Inflammatory macrophage treated with lipopolysaccharide for 4 hours (primary cell): ENCODE results near the gene MEA1.
"Not testable (repeated sequence)": the region's sequence is repeated elsewhere in the genome, so short reads cannot be mapped to it uniquely, and the experiment has no call there.

Experiments
- DNase-seq: peaks from one replicate; pipeline ENCODE4 v3.0.0-alpha.2; 2020

Gene MEA1

DNA sequence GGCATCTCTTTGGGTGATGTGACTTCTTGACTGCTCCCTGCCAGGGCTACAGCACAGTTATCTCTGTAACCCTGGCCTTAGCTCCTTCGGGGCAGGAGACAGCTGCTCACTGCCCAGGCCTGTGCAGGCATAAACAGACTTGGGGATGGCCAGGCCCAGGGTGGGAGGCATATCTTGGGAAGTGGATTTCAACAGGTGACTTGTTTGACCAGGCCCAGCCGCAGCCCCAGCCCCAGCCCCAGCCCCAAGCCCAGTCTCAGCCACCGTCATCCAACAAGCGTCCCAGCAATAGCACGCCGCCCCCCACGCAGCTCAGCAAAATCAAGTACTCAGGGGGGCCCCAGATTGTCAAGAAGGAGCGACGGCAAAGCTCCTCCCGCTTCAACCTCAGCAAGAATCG is 7.5 kb downstream of the MEA1 start:
- DNase-seq = no peak

DNA sequence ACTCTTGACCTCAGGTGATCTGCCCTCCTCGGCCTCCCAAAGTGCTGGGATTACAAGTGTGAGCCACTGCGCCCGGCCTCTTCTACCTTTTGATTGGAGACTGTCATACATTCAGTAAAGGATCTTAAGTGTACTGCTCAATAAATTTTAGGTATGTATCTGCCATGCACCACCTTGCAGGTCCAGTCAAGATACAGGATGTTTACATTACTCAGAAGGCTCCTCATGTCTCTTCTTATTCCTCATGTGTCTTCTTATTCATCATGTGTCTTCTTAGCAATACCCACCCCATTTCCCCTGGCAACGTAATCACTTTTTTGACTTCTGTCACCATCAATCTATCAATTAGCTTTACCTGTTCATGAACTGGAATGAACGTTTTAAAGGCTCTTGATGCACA is 7.9 kb downstream of the MEA1 start:
- no peak for DNase-seq

DNA sequence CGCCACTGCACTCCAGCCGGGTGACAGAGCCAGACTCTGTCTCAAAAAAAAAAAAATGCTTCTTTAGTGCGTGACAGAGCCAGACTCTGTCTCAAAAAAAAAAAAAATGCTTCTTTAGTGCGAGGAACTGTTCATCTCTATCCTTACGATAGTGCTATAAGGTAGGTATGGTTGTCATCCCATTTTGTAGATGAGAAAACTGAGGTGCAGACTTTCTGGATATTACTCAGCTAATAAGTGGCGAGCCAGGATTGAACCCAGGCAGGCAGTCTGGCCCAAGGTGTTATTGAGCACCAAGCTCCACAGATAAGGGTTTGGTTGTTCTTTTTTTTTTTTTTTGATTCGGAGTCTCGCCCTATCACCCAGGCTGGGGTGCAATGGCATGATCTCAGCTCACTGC is 11.9 kb downstream of the MEA1 start:
- no peak for DNase-seq

DNA sequence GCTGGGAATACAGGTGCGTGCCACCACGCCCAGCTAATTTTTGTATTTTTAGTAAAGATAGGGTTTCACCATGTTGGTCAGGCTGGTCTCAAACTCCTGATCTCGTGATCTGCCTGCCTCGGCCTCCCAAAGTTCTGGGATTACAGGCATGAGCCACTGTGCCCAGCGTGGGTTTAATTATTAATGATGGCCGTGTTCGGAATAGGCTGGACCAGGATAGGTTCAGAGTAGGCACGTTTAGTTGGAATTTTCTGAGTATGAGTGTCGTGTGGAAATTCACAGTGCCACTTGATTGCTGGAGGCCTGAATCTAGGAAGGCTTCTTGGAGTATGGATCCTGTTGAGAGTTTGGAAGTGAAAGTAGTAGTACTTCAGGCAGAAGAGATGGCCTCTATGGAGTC is 15.5 kb downstream of the MEA1 start:
- not testable (repeated sequence) for DNase-seq

DNA sequence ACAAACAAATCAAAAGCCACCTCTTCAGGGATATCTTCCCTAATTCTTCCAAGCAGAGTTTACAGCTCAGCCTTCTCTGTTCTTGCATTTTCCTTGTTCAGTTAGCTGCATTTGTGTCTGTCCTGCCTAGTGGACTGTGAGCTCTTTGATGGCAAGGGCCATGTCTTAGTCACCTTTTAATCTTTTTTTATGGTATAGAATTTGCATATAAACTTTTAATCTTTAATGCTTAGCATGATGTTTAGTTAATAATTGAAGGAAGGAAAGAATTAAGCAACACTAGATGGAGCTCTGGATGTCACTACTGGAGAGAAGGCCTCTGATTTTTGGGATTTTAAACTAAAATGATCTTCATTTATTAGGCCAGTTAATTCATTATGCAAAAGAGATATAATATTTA is 17.2 kb downstream of the MEA1 start:
- DNase-seq = no peak

DNA sequence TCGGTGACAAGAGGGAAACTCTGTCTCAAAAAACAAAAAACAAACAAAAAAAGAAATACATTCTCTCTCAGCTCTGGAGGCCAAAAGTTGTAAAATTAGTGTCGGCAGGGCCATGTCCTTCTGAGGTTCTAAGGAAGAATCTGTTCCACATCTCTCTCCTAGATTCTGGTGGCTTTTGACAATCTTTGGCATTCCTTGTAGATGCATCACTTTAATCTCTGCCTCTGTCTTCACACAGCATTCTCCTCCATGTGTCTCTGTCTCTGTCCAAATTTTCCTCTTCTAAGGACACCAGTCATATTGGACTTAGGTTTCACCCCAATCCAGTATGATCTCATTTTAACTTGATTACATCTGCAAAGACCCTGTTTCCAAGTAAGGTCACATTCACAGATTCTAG is 20.3 kb downstream of the MEA1 start:
- no peak for DNase-seq

DNA sequence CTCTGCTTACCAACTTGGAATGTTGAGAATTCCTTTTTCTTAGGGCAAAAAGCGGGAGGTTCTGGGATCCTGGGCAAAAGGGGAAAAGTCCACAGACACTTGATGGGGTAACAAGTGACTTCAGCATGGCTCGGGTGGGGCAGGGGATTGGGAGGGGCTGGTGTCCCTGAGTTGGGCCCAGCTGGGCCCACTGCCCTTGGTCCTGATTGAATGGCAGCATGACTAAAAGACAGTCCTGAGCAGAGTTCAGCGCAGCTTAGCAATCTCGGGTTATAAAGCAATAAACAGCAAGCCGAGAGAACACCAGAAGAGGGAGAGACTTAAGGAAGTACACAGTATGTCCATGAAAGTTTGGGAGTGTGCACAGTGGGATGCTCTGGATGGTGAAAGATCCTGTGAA is 23.8 kb downstream of the MEA1 start:
- DNase-seq = no peak

DNA sequence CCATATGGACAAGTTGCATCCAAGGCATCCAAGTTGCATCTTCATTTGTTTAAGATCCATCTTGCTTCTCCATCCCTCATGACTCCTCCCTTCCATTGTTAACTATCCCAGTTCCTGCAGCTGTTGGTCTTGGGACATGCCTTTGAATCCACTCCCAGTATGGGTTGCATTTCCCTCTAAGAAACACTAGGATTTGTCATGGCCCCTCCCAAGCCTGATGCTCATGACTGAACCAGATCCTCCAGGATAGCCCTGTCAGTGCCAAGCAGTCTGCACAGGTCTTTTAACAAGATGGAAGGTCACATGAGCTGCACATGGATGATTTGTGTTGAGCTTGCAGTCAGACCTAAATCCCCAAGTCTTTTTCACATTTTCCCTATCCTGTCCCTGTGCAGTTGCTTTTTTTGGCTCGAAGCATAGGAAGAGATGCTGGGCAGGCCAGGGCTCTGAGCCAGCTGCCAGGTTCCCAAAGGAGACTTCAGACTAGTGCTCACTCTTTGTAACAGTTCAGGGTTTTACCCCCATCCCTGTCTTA is 25.2 kb downstream of the MEA1 start:
- DNase-seq = no peak

DNA sequence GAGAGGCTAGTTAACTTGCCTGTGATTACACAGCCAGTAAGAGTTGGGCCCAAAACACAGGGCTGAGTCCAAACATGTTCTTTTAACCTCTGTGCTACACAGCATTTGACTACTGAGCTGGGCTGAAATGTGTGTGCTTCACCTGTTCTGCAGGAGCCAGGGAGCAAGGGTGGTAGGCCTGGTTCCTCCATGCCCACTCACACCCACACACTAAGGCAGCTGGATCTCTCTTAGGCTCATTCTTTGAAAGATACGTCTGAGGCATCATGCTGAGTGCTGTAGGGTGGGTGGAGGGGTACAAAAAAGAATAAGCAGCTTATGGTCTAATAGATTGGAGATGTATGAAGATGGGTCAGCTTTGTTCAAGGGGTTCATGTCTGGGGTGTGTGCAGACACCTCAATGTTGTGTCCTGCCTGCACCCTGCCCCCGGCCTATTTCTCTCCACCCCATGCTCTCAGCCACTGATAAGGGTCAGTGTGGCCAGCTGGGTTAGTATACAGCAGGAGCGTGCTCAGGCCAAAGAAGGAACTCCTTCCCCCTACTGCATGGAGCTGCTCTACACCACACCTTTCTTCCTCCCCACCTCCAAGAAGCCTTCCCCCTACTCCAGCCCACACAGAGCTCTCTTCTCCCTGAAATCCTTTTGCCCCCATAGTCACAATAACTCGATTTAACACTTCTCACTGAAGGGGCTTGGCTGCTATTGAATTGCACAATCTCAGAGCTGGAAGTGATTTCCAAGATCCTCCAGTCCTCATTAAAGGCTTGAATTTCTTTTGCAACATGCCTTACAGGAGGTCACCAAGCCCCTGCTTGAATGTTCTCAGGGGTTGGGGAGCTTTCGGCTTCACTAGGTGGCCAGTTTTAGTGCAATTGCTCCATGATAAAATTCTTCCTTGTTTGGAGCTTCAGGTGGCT is 26.0 kb downstream of the MEA1 start:
- DNase-seq = no peak

DNA sequence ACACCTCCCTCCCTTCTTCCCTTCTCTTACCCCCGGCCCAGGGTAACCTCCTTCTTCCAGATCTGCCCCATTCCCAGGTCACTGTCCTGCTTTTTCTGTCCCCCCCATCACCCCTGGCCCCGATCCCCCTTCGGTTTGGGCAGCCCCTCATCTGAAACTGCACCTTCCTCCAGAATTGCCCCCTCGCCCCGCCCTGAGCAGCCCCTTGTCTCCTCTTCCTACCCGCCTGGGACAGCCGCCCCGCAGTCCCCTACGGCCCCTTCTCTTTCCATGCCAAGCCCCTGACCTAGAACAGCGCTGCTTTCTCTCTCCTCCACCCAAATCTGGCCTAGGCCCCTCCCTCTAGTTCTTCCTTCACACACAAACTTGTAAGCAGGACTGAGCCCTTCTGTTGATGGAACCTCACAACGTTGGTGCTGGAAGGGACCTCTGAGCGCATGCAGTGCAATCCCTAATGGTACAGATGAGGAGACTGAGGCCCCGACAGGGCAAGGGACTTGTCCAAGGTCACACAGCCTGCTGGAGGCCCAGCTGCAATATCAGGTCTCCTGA is 28.7 kb downstream of the MEA1 start:
- DNase-seq = no peak

DNA sequence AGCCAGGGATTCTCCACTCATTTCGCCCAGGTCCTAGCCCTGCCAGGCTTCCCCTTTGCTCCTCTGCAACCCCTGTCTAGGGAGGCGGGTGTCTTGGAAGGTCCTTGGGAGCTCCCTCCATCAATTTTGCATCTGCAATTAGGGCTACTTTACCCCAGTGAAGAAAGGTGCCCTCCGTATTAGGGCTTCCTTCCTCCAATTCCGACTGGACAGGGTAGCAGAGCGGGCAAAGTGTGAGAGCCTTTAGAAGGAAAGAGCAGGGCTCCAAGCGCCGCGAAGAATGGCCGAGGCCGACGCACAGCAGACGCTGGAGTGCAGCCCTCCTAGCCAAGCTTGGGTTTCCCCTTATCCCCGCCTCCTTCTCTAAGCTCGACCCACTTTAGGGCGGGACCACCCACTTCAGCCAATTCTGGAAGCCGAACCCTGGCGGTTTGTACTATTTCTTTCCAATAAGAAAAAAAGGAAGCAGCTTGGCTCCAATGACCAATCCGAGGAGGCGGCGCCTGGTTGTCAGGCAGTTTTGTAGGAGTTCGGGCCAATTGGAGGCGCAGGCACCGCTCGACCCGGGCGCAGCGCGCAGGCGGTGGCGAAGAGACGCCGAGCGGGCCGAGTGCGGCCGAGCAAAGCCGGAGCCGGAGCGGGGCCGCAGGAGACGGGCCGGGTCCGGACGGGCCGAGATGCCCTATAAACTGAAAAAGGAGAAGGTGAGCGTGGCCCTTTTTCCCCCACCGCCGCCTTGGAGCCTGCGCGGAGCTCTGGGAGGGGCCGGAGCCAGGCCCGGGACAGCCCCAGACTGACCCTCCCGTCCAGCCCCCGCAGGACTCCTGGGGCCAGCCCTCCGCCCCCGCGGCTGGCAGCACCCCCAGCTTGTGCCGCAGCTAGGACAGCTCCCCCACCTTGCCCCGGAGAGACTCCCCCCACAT is 29.5 kb downstream of the MEA1 start, which contains the start of gene PPP2R5D:
TSS of gene PPP2R5D (plus strand) at position 570 of the 923 bp plus-strand sequence. CDS start at position 678, 108 bp downstream.
- peak; percentile 99 for DNase-seq

DNA sequence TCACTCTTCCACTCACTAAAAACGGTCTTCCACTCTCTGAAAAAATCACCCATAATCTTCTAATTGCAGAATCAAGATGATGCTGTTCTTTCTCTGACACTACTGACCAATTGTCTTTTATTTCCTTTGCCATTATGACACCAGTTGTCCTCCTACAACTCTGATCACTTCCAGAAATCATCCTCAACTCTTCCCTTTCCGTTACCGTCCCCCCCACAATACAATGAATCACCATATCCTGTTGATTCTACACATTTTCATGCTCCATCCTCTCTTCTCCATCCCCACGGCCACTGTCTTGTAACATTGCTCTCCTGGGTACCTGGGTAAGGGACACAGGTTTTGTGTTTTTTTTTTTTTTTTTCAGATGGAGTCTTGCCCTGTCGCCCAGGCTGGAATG is 31.9 kb downstream of the MEA1 start:
- no peak for DNase-seq

DNA sequence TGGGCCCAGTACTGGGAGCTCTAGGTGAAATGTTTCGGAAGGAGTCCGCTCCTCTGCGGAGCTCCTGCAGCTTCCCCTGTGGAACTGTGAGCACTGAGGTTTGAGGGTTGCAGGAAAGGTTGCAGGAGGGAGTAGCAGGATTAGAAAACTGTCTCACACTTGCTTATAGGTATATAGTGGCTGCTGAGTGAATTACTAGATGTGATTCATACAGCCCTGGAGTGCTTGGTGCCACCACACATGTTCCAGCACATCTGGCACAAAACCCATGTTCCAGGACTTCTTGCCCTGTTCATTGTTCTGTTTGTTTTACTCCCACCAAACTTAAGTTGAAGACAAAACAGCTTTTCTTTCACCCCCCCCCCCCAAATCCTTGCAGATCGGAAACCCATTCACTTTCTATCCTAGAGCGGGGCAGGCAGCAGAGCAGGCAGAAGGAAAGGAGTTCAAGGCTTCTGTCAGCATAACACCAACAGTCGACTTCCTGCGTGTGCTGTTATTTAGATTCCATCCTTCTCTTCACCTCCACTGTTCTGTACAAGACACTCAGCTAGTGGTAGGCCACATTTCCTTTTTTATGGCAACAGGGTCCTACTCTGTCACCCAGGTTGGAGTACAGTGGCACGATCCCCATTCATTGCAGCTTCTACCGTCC is 34.1 kb downstream of the MEA1 start:
- no peak for DNase-seq

DNA sequence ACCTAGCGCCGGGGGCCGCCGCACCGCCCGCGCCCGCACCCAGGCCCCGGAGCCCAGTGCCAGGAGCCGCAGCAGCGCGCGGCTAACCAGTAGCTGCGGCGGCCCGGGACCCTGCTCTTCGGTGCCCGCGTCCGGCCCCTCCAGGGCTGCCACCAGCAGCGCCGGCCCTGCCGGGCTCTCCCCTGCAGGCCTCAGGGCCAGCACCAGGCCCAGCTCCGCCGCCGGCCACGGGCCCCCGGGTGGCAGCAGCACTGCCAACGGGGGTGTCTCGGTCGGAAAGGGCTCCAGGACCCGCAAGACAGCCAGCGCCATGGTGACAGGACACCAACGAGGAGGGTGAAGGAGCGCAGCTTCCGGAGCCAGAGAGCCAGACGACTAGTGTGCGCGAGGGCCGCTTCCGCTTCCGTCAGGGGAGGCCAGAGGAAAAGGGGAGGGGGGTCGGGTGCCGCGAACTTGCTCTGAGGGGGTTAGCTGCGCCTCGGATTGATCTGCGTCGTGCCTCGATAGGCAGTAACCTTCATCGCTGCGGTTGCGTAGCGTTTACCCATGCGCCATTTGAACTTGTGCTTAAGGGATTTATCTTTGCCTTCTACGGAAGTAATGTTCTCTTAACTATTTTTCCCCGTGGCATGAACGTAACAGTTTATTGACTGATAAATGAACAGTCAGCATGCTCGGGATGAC is 34.8 kb downstream of the MEA1 start, which contains the start of gene PEX6:
TSS of gene PEX6 (minus strand) at position 343 of the 684 bp plus-strand sequence. CDS start at position 312, 31 bp downstream.
- peak; percentile 82 for DNase-seq

DNA sequence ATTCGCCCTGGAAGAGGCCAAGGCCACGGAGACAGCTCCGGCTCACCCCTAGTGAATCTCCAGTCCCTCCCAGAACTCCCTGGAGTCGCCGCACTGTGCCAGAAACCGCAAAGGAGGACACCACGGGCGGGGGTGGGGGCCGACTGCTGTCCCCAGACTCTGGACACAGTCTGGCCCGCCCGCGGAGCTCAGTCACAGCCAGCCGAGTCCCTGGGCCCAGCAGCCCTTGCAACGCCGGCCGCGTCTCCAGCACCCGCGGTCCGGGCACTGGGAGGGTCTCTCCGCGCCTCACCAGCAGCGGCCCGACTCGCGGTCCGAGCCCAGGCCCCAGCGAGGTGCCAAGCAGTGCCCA is 35.3 kb downstream of the MEA1 start:
- peak; percentile 34 for DNase-seq

DNA sequence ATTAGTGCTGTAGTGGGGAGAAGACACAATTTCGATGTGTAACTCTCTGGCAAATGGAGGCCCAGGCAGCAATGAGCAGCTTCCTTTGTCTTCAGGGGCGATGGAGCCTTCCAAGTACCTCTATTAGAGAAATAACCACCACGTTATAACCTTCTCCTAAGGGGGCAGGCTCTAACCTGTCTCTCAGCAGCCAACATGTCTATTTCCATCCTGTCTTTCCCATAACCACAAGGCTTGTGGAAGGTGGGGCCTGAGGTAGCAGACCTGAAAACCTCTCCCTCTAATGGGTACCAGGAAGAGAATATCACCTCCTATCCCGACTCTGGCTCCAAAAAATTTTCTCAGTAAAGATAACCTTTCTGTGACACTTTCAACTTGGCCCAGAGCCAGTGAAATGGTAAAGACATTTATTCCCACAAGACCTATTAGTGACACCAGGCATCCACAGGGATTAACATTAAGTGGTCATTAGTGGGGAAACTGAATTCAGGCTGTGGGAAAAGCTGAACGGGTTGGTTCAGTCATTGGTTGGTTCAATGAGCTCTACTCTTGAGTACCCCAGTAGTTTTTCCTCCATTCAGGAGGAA is 38.7 kb downstream of the MEA1 start:
- no peak for DNase-seq

DNA sequence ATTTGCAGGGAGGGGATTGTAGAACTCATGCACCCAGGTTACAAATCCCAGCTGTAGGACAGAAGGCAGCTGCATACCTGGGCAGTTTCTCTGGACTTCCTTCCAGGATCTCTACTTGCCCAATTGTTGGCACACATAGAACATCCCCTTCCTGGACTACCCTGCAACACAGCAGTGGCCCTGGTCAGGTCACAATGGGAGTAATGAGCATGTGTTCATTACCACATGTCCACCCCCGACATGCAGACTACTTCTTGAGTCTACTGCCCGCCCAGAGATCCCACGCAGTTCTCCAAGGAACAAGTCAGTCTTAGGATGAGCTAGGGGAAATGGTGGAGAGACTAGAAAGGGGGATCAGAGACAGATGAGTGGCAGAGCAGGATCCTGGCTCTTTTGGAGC is 39.8 kb downstream of the MEA1 start:
- peak; percentile 81 for DNase-seq

DNA sequence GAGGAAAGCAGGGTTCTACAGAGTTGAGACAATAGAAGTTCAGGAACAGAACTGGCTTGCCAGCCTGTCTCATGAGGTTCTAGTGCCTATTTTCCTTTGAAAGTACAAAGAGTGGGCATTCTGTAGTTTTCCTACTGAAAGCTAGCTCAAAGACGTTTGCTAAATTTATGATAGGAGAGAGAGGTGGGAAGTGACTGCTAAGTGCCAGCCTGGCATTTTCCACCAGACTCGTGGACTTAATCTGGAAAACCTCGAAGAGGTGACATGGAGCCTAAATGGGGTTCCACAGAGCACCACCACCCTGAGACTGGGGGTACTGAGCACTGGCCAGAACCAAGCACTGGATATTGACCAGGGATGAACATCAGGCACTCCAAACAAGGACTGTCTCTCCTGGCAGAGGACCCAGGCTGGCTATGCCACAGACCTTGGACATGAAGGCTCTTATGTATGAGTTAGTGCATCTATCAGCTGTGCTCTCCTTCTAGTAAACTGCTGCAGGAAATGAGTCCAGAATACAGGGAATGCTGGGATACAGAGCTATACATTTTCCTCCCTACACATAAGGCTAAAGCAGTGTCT is 41.9 kb downstream of the MEA1 start:
- DNase-seq = no peak

DNA sequence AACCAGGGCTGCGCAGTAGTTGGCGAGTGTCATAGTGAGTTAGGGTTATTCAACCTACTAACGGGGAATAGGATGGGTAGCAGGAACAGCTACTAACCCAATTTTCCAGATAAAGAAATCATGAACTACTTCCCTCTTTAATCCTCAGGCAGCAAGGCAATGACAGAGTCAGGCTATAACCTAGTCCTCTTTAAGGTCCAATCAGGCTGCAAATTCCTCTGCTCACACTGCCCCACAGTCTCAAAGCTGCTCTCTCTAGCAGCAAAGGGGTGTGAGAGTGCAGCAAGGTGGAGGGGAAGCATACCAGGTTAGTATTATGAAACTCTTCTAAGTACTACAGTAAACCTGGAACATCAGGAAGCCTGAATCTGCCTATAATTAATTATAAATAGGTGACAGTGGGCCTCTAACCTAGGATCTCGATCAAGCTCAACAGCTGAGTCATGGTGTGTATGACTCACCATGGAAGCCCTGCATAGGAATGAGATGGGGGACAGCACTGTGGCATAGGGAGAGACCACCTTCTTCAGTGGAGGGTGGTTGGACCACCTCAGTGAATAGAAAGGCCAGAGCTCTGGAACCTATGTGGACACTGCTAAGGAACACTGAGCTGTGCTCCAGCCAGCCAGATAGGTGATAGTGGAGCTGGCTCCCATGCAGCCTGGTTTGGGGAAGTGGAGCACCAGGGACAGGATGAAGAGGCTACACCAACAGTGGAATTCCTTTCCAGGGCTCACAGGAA is 42.7 kb downstream of the MEA1 start:
- peak; percentile 13 for DNase-seq

DNA sequence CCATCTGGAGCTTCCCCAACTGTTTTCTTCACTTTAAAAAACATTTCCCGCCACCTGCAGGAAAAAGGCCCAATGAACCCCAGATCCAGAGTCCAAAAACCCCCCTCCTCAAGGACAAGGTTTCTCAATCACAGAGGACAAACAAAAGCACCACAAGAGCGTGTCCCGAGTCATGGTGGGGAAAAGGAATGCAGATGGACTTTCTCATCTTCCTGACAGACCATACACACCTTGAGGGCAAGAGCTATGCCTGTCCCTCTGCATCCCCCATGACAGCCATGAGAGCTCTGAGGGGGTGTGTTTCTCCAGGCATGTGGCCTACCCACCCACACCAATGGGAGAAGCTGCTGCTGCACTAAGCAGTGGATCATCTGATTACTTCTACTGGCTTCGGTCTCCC is 43.8 kb downstream of the MEA1 start:
- DNase-seq = no peak
